GM13977 (cell line): ENCODE measurements around the gene CT47B1.
"Not testable (repeated sequence)": the region's sequence is repeated elsewhere in the genome, so short reads cannot be mapped to it uniquely, and the experiment has no call there.

Experiments
- DNase-seq: peaks from one replicate; pipeline ENCODE4 v3.0.0; 2012; ENCODE audit warnings: low spot score
- in situ Hi-C: fragments of 300-500 bp; cut with MboI; formaldehyde crosslinking; loops from one replicate; pipeline ENCODE4 v1.12.0; 2022; ENCODE audit warnings: low sequenced_read_pairs, low pct_unique_long_range_greater_than_20kb, mixed read lengths, inconsistent platforms; ENCODE audit not compliant: unreplicated experiment
- TF ChIP-seq, protein P1 (sequence below): IDR thresholded peaks from 2 replicates; pipeline ENCODE4 v1.5.1; 2012; ENCODE audit warnings: mild to moderate bottlenecking, control low read depth; ENCODE audit not compliant: insufficient read depth; ENCODE audit errors: extremely low read depth, missing control alignments

CT47B1 gene

DNA sequence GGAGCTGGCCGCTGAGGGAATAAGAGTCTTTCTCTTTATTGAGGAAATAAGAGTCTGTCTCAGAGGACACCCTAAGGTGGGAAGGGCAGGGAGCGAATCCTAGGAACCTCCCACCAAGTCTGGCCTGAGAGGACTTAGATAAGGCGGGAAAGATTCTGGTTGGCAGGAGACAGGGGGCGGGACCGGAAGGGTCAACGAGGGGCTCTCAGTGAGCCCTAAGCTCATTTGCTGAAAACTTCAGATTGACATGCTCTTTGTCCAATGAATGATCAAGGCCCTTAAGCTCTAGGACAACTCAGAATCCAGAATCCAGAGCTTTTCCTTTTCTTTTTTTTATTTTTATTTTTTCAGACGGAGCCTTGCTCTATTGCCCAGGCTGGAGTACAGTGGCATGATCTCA, at the start of gene CT47B1:
Gene CT47B1 (minus strand): TSS at position 101 of the 400 bp plus-strand sequence. CDS start 196 bp downstream, outside the sequence.
- DNase-seq, in situ Hi-C loops: not testable (repeated sequence)

DNA sequence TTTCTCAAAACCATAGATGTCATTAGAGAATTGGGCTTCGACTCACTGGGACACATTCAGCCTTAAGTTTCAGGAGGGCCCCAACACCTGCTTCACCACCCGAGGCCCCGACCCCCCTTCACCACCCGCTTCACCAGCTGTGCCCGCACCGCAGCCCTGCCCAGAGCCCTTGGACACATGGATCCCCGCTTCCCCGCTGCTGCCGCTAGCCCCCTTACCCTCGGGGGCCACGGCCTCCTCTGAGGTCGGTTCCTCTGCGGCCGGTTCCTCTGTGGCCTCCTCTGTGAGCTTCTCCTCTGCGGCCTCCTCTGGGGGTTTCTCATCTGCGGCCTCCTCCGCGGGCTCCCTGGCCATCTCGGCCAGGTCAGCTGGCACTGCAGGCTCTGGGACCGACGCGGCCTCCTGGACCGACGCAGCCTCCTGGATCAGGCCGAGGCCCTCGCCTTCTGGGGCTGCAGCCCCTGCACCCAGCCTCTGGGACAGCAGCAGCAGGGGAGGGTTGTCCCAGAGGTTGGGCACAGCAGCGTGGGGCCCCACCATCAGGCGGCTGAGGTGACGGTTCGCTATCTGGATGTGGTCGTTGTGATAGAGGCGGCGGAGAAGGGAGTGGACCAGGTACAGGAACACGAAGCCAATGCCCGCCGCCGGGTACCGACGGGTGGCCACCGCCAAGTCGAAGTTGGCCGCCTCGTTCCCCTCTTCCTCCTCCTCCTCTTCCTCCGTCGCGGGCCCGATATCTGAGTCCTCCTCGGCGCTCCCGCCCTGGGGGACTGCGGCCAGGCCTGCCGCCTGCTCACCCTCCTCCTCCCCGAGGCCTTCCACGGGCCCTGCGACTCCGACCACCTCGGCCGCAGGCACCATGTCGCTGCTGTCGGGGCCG, 748 bp downstream of the CT47B1 start:
- DNase-seq, result no peak
- in situ Hi-C loops, result no loop called here
- TF ChIP-seq, protein P1, sequence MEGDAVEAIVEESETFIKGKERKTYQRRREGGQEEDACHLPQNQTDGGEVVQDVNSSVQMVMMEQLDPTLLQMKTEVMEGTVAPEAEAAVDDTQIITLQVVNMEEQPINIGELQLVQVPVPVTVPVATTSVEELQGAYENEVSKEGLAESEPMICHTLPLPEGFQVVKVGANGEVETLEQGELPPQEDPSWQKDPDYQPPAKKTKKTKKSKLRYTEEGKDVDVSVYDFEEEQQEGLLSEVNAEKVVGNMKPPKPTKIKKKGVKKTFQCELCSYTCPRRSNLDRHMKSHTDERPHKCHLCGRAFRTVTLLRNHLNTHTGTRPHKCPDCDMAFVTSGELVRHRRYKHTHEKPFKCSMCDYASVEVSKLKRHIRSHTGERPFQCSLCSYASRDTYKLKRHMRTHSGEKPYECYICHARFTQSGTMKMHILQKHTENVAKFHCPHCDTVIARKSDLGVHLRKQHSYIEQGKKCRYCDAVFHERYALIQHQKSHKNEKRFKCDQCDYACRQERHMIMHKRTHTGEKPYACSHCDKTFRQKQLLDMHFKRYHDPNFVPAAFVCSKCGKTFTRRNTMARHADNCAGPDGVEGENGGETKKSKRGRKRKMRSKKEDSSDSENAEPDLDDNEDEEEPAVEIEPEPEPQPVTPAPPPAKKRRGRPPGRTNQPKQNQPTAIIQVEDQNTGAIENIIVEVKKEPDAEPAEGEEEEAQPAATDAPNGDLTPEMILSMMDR, result no peak

DNA sequence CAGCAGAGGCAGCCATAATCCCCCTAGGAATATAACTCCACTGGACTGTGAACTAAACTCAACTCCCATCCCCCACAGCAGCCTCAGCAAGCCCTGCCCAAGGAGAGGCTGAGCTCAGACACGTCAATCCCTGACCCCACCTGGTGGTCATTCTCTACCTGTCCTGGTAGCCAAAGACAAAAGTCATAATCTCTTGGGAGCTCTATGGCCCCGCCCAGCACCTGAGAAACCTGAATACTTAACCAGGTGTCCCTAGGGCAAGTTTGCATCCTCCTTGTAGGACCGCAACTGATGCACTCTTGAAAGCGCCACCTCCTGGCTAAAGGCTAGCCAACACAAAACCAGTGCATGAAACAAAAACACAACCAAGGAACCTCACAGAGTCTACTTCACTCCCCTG, 18.4 kb downstream of the CT47B1 start:
- TF ChIP-seq, protein P1, result peak; percentile 20
- in situ Hi-C loops, result no loop called here
- no peak for DNase-seq

DNA sequence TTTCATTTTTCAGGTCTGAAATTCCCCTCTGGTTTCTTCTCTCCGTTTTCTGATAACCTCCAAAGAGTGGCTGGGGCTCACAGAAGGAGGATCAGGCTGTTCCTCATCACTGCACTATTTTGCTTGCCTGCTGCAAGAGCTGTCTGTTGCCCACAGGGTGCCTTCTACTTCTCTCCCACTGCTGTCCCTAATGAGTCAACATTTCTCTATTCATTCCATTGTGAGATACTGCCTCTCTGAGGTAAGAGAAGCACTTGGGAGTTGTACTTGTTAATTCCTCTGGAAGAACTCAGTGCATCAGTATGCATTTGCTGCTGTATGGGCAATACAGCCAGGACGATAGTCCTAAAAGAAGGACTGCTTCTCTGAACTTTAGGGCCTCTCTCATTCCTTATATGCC, 34.8 kb downstream of the CT47B1 start:
- in situ Hi-C loops, result no loop called here
- DNase-seq, result no peak
- TF ChIP-seq, protein P1, result no peak

DNA sequence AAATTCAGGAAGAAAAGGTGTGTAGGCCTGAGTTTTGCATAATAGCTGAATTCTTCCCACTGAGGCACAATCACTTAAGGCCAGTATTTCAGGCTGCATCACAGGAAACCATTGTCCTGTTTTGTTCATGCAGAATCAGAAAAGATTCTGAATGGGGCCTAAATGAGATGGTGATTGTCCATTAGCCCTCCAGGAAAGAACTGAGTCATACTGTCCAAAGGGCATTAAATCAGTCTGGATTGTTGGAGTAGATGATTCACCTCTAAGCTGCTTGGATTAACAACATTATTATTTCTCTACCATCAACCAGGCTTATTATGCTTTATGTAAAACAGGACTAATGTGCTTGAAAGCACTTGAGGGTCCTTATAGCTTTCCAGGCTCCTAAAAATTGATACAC, 36.2 kb downstream of the CT47B1 start:
- in situ Hi-C loops, result no loop called here
- DNase-seq, result no peak
- TF ChIP-seq, protein P1, result no peak

DNA sequence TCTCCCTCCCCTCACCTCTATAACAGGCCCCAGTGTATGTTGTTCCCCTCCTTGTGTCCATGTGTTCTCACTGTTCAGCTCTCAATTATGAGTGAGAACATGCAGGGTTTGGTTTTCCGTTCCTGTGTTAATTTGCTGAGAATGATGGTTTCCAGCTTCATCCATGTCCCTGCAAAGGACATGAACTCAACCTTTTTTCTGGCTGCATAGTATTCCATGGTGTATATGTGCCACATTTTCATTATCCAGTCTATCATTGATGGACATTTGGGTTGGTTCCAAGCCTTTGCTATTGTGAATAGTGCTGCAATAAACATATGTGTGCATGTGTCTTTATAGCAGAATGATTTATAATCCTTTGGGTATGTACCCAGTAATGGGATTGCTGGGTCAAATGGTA, 48.5 kb downstream of the CT47B1 start:
- in situ Hi-C loops, DNase-seq: not testable (repeated sequence)

DNA sequence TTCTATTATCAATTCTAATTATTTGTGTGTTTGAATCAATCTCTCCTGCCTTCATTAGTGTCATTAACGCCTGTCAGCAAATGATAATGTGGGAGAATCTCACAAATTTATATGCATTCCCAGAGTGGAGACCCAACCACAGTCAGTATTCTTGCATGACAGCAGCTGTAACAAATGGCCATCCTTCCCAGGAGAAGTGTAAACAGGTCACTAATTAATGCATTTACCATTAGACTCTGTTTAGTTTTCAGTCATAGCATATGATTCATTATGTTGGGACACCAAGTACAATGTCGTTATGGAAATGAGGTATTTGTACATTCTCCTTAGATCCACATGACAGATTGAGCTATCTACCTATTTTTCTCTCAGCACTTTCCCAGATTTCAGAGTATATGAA, 50.5 kb downstream of the CT47B1 start:
- in situ Hi-C loops, result no loop called here
- TF ChIP-seq, protein P1, result no peak
- no peak for DNase-seq
